ENCODE results near the gene CFD. TPM values are rescaled to one million over a fixed set of nuclear protein-coding genes. Genes with fewer than 3 reads are reported as not detected.

Gene CFD
- total and polyA plus RNA-seq, 10 of the 15 experiments (the other 5 are each of a cell fraction or from before 2014, with no cell fraction given), result 0.05 to 1.1 (median 0.38) TPM; not detected in 4

- TF ChIP-seq ELK1 (IDR thresholded peaks at IDR 0.05; ENCODE audit: low read depth, low read length), result no peak
- peak; percentile 36 for TF ChIP-seq POLR2A (IDR thresholded peaks at IDR 0.05; ENCODE audit: low read depth, low read length)
- TF ChIP-seq PAX5 (IDR thresholded peaks at IDR 0.05; ENCODE audit: borderline replicate concordance, low read depth, low read length), result peak; percentile 27; the same call in 1 of the 2 replicates
Observed at GRCh38 chr19:812747-813218, 46.7 kb upstream of the CFD start (continued).

- no peak overlapping the region for H3K4me2 ChIP-seq (ENCODE audit: control insufficient read depth, insufficient read depth)
- H3K27ac ChIP-seq (ENCODE audit: control insufficient read depth, insufficient read depth), result no peak overlapping the region
- H3K4me3 ChIP-seq, result no peak overlapping the region
- ChIA-PET RAD21 (ENCODE audit: unreplicated experiment) (no interaction called here), SMC1A (ENCODE audit: uncharacterized antibody, unreplicated experiment) (no interaction called here), POLR2A (no interaction called here), CTCF (no interaction called here)
- intact Hi-C loops (cut with micrococcal nuclease; ENCODE audit: unreplicated experiment) (no loop called here), in situ Hi-C loops (cut with MboI) (no loop called here)
- H3K9ac ChIP-seq (ENCODE audit: control insufficient read depth, insufficient read depth, low read length), result no peak overlapping the region
- H3K36me3 ChIP-seq (ENCODE audit: control insufficient read depth in 2 of 2, insufficient read depth in 2 of 2, low read length in 1 of 2), result peaks cover 18 to 23% of the 10 kb centered on the region in 2 experiments; a peak in 3 of 4 replicates
- no peak overlapping the region for H2AFZ ChIP-seq (ENCODE audit: control insufficient read depth, low read depth, low read length)
- no peak for TF ChIP-seq FOXK2 (IDR thresholded peaks at IDR 0.05)
- TF ChIP-seq HDAC2 (IDR thresholded peaks at IDR 0.05), result peak; percentile 36; the same call in 1 of the 2 replicates
- no peak for TF ChIP-seq SUZ12 (IDR thresholded peaks at IDR 0.05; ENCODE audit: unreplicated experiment)
- TF ChIP-seq POLR2AphosphoS5 (IDR thresholded peaks at IDR 0.05; ENCODE audit: low read length), result peak; percentile 26; the same call in 1 of the 2 replicates
- TF ChIP-seq POLR2AphosphoS2 (IDR thresholded peaks at IDR 0.05; ENCODE audit: low read depth, low read length), result 0 out of 2 replicates have a peak, but pooled peaks have one; percentile 42
- TF ChIP-seq BCL11A (IDR thresholded peaks at IDR 0.05; ENCODE audit: low read depth, low read length), result peak; percentile 17
- 0 out of 2 replicates have a peak, but pooled peaks have one; percentile 13 for TF ChIP-seq TCF3 (IDR thresholded peaks at IDR 0.05; ENCODE audit: borderline replicate concordance, insufficient read depth, low read depth, low read length)
- peak; percentile 56 for TF ChIP-seq POLR2A (IDR thresholded peaks at IDR 0.05; ENCODE audit: low read depth, low read length)
- H3K79me2 ChIP-seq (ENCODE audit: control insufficient read depth, insufficient read depth, low read length), result no peaks in the 10 kb centered on the region
- no peaks in the 10 kb centered on the region for H3K27me3 ChIP-seq (replicated peaks in 1 of 2; ENCODE audit: control insufficient read depth in 2 of 2, insufficient read depth in 2 of 2, low read length in 1 of 2)
- FAIRE-seq (no peak), DNase-seq (ENCODE audit: low read depth, low spot score) (no peak), ATAC-seq (peak; percentile 4; the same call in 2 of the 3 replicates)
- BruUV-seq (replicated peaks), result no TSS peak
- no peaks in the 10 kb centered on the region; the same call in 2 of the 3 replicates for H3K9me3 ChIP-seq (replicated peaks; ENCODE audit: control insufficient read depth, insufficient read depth, low read length)
- 97% methylated on average over 56 of the region's 87 CpGs for WGBS (ENCODE audit: insufficient coverage, insufficient replicate concordance, low lambda C conversion rate, missing lambda C conversion rate)
- no peaks in the 10 kb centered on the region for H3K4me1 ChIP-seq (ENCODE audit: control insufficient read depth, insufficient read depth, low read length)
- no peaks in the 10 kb centered on the region for H4K20me1 ChIP-seq (ENCODE audit: control insufficient read depth, insufficient read depth)
Observed at GRCh38 chr19:813219-814151, 46.0 kb upstream of the CFD start.
